Inflammatory macrophage (primary cell): ENCODE measurements around the gene DIPK1B.
"Not testable (repeated sequence)": the region's sequence is repeated elsewhere in the genome, so short reads cannot be mapped to it uniquely, and the experiment has no call there.

Experiments
- DNase-seq, 2 donors: peaks; one replicate each; pipeline ENCODE4 v3.0.0-alpha.2; 2020 to 2022

Gene DIPK1B

DNA sequence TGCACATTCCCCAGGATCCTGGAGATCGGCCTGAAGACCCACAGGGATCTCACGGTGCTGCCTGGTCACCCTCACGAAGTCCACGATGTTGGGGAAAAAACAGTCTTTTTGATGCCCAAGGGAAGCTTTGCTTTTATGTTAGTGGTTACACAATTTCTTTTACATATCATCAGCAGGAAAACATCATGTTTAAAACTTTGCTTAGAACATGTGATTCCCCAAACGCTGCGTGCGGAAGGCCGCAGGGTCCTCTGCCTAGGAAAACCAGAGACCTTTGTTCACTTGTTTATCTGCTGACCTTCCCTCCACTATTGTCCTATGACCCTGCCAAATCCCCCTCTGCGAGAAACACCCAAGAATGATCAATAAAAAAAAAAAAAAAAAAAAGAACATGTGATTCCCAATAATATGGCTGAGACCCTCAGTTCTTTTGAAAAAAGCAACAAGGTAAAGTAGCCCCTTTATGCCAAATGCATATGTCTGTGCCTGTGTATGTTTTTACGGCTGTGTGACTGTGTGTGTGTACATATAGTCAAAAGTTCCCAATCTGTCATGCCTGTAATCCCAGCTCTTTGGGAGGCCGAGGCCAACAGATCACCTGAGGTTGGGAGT, 13.6 kb upstream of the DIPK1B start:
- no peak for DNase-seq

DNA sequence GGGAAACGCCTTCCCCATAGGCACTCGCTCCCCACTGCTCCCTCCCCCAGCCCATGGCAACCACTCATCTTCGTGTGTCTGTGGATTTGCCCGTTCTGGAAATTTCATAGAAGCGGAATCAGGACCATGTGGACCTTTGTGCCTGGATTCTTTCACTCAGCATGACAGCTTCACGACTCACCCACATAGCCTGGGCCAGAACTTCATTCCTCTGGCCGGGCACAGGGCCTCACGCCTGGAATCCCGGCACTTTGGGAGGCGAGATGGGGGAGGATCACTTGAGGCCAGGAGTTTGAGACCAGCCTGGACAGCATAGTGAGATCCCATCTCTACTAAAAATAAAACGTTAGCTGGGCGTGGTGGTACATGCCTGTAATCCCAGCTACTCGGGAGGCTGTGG, 12.1 kb upstream of the DIPK1B start:
- no peak for DNase-seq

DNA sequence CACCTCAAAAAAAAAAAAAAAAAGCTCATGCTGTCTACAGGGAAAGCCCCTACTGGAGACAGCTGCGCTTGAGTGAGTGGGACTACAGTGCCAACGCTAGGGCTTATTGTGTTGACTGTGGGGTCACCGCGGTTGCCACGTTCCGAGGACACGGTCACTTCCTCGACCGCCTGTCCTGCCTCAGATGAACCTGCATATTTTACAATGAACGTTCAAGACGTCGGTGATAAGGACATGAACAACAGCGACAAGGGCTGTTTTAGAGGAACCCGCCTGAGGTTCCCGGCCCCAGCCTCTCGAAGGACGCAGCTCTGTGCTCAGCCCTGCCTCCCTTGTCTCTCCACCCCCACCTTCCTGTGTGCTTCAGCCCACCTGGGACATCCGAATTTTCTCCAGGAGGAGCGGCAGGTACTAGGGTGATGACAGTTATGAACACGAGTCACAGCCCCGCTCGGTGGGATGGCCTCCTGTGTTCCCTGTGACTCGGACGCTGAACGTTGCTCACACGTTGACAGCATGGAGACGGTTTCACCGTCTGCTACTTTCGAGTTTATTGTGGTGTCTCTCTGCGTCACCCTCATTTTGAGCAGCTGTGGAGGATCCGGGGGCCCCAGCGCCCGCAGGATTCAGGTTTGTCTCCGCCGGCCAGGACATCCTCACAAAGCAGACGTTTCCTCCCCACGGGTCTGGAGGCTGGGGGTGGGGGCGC, 11.3 kb upstream of the DIPK1B start:
- DNase-seq = peak; percentile 28 to 65

DNA sequence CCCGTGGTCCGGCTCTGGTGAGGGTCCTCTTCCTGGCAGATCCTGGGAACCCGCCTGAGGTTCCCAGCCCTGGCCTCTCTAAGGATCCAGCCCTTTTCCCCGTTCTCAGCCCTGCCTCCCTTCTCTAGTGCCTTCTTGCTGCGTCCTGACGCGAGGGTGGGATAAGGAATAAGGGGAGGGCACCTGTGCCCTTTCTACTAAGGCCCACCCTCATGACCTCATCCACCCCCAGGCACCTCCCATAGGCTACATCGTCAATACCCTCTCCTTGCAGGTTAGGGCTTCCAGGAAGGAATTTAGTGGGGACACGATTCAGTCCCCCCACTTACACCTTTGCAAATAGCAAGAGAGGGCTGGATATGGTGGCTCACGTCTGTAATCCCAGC, 10.7 kb upstream of the DIPK1B start:
- no peak for DNase-seq

DNA sequence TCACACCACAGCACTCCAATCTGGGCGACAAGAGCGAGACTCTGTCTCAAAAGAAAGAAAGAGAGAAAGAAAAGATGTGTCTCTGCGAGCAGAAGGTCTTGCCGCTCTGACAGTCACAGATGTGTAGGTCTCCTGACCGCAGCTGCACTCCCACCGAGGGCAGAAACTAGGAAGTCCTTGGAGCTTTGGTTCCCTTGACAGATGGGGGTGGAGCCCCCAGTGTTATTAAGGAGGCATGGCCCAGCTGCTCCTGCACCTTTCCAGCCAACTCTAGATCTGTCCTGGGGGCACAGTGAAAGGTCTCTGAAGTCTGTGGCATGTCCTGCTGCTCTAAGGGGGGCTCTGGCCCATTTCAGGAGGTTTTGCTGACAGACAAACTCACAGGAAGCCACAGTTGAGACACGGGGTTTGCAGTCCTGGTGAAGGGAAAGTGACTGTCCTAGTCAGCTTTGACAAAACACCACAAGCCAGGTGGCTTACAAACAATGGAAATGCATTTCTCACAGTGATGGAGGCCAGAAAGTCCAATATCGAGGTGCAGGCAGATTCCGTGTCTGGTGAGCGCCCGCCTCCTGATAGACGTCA, 9.0 kb upstream of the DIPK1B start:
- peak; percentile 52 to 84 for DNase-seq

DNA sequence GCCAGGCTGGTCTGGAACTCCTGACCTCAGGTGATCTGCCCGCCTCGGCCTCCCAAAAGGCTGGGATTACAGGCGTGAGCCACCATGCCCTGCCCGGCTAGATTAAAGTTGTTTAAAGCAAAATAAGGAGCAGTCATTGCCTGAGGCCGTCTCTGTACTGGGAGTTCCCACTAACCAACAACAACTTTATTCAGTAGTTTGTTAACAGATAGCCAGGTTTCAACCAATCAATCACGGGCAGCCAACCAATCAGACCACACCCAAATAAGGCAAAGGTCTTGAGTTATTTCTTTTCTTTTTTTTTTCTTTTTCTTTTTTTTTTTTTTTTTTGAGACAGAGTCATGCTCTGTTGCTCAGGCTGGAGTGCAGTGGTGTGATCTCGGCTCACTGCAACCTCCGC, 7.6 kb upstream of the DIPK1B start:
- DNase-seq = not testable (repeated sequence)

DNA sequence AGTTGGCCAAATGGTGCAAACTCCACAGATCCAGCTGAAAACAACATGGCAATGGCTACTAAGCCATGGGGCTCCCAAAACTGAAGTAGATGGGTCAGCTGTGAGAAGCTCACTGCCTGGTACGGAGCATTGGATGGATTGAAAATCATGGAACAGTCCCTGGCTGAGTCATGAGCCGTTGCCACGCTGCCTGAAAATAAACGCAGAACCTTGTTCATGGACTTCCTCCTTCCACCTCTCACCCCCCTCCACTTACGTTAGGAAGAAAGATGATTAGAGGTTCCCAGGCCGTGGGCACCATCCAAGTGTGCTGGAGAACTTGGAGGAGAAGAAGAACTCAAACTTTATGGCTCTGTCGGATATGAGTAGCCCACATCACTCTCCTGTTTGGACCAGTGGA, 6.8 kb upstream of the DIPK1B start:
- peak; percentile 30 to 58 for DNase-seq

DNA sequence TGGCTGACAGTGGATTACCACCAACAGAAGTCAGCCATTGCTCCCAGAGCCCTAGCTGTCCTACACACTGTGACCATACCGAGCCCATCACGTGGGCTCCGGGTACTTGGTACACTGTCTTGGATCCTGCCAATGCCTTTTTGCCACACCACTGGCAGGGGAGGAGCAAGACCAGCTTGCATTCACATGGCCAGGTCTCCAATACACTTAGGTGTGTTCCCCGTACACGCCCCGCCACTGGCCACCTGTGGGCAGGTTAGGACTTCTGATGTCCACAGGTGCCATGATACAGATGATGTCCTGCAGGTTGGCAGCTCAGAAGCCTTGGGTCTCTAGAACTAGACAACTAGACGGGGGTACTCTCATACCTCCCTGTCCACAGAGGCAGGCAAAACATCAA, 5.4 kb upstream of the DIPK1B start:
- no peak for DNase-seq

DNA sequence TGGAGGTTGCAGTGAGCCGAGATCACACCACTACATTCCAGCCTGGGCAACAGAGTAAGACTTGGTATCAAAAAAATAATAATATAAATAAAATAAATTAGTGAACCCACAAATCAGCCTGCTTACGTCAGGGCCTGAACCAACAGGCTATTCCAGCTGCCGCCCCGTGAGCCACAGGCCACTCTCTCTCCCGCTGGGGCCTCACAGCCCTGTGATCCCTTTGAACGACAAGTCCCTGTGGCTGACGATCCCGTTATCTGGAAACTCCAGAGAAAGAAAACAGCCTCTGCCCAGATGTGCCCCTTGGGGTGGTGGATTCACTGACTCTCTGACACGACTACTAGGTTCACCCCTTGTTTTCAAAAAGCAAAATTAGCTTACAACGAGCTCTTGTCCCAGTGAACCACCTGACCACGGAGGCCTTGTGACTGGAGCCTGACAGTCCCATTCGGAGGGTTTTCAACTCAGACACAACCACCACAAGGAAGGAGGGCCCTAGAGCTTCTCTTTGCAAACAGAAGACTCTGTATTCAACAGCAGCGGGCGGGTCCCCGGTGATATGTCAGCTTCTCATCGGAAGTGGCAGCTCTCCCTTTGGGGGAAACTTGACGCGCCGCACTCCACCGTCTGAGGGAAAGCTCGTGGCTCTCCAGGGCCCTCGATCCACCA, 4.4 kb upstream of the DIPK1B start:
- no peak for DNase-seq

DNA sequence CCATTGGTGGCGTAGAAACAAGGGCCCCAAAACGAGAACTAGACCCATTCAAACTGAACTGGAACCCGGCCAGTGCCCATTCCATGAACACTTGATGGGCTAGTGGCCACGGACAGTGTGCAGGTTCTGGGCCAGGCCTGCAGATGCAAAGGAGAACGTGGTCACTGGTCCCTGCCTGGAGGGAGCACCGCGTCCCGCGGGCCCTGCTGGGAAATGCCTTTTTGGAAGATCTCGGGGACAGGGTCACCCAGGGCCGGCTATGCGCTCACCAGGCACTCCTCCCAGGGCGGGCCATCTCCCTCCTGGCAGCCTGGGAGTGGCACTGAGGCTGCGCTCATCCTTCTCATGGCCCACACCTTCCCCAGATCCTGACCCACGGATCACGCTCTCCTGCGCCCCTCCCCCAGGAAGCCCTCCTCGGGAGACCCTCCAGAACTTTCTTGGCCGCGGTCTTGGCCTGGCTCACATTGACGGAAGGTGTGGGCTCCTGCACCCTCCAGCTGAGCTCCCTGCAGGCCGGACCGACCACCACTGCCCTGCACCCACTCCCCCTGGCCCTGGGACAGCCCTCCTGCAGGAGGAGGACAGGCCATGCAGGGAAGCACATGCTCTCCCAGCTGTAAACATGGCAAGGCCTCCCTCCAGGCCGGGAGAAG, 2.8 kb upstream of the DIPK1B start:
- DNase-seq = no peak

DNA sequence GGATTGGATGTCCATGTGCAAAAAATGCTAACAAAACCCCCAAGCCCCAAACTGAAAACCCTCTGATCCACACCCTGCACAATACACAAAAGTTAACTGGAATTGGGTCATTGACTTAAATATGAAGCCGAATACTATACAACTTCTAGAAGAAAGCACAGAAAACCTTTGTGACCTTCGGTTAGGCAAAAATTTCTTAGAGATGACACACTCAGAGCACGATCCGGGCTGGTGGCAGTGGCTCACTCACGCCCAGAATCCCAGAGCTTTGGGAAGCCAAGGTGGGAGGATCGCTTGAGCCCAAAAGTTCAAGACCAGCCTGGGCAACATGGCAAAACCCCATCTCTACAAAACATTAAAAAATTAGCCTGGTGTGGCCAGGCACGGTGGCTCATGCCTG, 1.8 kb upstream of the DIPK1B start:
- DNase-seq = no peak

DNA sequence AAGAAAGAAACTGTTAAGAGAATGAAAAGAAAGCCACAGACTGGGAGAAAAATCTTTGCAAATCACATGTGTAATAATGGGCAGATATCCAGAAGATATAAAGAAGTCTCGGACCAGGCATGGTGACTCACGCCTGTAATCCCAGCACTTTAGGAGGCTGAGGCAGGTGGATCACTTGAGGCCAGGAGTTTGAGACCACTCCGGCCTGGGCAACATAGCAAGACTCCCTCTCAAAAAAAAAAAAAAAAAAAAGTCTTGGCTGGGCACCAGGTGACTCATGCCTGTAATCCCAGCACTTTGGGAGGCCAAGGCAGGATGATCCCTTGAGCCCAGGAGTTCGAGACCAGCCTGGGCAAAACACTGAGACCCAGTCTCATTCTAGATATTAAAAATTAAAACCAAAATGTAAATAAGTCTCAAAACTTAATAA, 1.1 kb upstream of the DIPK1B start:
- DNase-seq = not testable (repeated sequence)

DNA sequence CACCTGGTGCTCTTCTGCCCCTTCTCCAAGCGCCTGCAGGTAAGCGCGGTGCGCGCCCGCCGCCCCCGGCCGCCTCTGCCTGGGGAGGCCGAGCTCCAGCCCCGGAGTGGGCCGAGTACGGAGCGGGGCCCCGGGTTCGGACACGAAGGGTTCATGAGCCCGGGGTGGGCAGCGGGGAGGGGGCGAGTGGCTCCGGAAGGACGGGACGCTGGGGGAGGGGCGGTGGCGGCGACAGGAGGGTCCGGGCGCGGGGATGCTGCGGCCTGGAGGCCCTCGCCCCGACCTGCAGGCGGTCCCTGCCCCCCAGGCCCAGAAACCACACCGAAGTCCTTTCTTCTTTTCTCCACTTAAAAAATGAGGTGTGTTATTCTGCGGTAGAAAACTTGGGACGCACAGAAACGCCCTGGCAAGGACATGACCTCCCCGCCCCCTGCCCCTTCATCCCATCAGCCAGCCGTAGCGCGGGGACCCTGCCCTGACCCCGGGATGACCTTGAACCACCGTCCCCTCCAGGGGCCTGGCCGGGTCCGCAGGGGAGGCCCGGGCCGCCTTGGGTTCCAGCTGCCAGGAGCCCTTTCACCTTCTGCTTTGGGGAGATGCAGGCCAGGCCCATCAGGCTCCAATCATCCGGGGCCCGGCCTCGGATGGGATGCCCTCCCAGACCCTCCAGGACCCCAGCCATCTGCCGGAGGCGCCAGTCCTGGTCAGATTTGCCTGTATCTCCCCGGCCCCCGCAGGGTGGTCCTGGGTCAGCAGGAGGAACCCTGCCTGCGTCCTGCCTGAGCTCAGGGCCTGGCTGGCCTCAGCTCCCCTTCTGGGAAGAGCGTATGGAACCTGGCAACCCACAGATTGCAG, 545 bp downstream of the DIPK1B start:
- DNase-seq = no peak

DNA sequence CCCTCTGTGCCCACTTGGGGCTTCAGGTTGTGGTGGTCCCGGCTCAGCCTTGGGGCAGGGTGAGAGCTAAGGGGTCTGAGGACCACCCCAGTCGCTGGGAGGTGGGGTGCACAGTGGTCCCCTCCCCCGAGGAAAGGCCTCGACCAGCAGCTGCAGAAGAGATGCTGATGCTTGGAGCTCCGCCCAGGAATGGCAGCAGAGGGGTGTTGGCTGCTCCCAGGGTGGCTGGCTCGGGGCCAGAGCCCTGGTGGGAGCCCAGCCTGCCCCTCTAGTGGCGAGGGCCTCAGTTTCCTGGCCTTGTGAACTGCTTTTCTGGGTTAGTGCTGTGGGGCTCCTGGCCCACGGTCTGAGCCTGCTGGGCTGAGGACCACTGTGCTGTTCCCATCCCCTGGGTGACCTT, 1.2 kb downstream of the DIPK1B start:
- no peak for DNase-seq

DNA sequence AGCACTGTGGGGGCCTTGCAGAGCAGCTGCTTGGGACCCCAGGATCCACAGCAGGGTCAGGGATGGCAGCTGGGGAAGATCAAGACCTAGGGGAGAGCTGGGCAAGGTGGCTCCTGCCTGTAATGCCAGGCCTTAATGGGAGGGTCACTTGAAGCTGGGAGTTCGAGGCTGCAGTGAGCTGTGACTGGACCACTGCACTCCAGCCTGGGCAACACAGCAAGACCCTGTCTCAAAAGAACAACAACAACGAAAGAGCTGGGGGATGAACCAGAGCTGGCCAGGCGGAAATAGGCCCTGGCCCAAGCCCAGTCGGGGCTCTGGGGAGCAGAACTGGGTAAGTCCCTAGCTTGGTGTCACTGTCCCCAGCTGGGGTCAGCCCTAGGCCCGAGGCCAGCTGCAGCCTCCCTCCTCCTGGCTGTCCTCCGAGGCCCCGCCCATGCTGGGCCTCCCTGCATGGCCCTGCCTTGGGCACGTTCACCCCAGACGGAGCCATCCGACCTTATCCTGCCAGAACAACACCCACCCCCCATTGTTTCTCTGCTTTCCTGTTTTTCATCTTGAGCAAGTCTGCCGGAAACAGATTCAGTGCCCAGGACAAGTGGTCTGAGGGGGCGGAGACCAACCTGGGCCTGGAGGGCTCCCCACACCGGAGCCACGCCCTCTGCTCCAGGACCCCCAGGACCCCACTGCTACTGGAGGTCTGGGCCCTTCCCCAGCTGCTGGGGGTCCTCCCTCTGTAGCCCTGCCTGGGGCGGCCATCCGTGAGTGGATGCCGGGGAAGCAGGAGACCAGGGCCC, 1.9 kb downstream of the DIPK1B start:
- no peak for DNase-seq

DNA sequence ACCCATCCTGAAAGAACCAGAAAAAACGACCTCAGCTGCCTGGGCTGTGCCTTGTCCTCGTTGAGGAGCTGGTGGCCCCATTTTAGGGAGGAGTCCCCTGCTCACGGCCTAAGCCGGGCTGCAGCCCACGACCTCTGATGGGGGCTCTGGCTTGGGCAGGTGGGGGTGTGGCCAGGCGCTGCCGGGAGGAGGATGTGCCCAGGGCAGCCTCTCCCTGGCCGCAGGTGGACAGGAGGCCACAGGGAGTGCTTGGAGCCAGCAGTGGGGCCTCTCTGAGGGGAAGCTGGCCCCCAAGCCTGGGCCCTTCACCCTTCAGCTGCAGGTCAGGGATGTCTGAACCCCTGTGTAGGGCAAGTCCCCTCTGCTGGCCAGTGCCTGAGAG, 2.5 kb downstream of the DIPK1B start:
- DNase-seq = no peak

DNA sequence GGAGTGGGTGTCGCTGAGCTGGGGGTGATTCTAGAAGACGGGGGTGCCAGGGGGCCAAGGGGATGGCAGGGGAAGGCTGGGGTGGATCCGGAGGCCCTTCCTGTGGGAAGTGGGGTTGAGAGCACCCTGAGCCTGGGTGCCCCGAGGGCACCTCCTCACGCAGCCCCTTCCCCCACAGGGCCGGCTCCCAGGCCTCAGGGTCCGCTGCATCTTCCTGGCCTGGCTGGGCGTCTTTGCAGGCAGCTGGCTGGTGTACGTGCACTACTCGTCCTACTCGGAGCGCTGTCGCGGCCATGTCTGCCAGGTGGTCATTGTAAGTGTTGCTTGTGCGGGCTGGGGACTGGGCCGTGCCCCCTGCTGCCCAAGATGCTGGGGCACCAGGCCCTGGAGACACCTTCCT, 5.0 kb downstream of the DIPK1B start:
- no peak for DNase-seq

DNA sequence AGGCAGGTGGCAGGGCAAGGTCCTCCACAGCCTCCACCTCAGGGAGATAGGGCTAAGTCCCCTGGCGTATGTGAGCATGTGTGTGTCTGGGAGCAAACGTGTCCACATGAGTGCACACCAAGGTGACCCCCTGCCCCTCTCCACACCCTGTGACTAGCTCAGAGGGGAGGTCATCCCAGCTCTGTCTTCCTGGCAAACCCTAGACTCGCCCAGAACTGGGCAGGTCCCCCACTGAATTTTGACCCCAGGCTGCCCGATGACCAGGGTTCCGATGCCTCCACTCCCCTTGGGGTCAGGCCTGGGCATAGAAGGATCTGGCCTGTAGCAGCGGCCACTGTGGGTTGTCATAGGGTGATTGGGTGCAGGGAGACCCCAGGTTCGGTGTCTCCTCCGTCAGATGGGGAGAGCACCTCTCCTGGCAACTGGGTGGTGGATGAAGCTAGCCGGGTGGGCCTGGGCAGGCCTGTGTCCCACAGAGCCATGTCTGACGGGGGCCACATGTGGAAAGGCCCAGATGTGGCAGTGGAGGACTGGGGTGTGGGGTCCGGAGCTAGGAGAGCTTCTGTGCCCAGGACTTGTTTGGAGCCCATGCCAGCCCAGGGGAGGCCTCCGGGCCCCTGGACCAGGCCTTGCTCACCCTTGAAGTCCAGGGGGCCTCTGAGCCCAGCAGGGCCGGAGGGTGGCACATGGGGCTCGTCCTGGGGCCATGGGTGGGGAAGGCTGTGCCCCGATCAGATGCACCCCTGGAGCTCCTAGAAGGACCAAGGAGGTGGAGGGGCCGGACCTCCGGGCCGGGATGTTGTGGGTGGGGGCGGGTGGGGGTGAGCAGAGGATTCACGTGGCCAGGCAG, 6.2 kb downstream of the DIPK1B start:
- DNase-seq = no peak

DNA sequence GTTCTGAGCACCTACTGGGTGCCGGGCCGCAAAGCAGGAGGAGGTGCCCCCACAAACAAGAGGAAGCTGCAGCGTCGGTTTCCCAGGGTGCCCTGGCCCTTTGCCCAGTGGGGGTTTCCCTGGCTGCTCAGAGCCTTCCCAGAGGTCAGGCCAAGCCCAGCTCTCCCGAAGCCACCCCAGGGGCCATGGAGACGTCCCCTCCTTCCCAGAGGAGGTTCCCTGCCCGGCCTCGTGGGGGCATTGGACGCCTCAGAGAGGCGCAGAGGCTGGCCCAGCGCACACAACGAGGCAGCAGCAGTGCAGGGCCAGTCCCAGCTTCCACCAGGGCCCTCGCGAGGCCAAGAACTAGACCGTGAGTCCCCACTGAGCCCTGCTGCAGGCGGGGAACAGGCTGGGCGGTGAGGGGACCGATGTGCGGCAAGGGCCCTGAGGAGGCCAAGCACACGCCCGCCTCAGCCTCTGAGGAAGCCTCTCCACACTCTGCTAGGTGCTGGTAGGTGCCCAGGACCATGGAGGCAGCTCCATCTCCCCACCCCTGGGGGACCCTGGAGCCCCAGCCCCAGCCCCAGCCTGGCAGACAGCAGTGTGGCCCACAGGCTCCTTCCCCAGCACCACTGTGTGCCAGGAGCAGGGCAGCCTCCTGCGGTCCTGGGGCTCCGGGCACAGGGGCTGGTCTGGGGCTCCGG, 7.0 kb downstream of the DIPK1B start:
- DNase-seq = peak; percentile 31 to 55
